OCI-LY3 (cell line): Measurements from ENCODE around the gene BRD8.

Experiments used
- EZH2phosphoT487 ChIP-seq: fragments of 200-600 bp; shearing (Covaris generic); IDR thresholded peaks from 2 replicates; pipeline ENCODE4 v1.6.1; 2018; ENCODE audit warnings: antibody characterized with exemption, mixed run types, low read depth
- TF ChIP-seq, protein P1 (sequence below): fragments of 200-600, 300-600 bp; sonication (generic); IDR thresholded peaks from 2 replicates; pipeline ENCODE4 v1.5.1; 2014; ENCODE audit warnings: antibody characterized with exemption, low read length, low read depth

DNA sequence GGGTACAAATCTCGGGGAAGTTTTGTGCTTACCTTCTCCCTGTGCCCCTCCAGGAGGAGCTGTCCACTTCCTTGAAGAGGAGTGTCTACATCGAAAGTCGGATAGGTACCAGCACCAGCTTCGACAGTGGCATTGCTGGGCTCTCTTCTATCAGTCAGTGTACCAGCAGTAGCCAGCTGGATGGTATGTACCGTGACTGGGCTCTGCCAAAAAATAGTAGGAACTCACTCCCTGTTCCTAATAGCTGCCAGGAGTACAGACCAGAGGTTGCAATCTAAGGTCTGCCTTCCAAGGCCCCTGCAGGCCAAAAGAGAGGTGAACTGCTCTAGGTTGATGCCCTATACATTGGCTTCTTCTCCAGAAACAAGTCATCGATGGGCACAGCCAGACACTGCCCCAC lies 4.4 kb upstream of the BRD8 start:
- TF ChIP-seq, protein P1, sequence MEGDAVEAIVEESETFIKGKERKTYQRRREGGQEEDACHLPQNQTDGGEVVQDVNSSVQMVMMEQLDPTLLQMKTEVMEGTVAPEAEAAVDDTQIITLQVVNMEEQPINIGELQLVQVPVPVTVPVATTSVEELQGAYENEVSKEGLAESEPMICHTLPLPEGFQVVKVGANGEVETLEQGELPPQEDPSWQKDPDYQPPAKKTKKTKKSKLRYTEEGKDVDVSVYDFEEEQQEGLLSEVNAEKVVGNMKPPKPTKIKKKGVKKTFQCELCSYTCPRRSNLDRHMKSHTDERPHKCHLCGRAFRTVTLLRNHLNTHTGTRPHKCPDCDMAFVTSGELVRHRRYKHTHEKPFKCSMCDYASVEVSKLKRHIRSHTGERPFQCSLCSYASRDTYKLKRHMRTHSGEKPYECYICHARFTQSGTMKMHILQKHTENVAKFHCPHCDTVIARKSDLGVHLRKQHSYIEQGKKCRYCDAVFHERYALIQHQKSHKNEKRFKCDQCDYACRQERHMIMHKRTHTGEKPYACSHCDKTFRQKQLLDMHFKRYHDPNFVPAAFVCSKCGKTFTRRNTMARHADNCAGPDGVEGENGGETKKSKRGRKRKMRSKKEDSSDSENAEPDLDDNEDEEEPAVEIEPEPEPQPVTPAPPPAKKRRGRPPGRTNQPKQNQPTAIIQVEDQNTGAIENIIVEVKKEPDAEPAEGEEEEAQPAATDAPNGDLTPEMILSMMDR = no peak
- no peak for TF ChIP-seq EZH2phosphoT487
